Measurements from ENCODE around the gene ICAM3.
"Not testable (repeated sequence)": the region's sequence is repeated elsewhere in the genome, so short reads cannot be mapped to it uniquely, and the experiment has no call there.

The ICAM3 gene

GRCh38 chr19:10339380-10339960, at the start of gene ICAM3:
ICAM3 (minus strand) TSS chr19:10339624; CDS start chr19:10339614, 10 bp downstream.
- peak; percentile 65 for DNase-seq

GRCh38 chr19:10388957-10389356, 49.5 kb upstream of the ICAM3 start:
- peak; percentile 89 for DNase-seq

- DNase-seq: no peak
Measured at GRCh38 chr19:10384580-10384979, 45.2 kb upstream of the ICAM3 start.

- DNase-seq: not testable (repeated sequence)
Measured at GRCh38 chr19:10383223-10383499, 43.7 kb upstream of the ICAM3 start.

GRCh38 chr19:10380313-10381102, 41.1 kb upstream of the ICAM3 start, which contains the start of gene TYK2:
TYK2 (minus strand) TSS chr19:10380572; CDS start chr19:10378406, 2,166 bp downstream.
- peak; percentile 96 for DNase-seq

- DNase-seq: no peak
Measured at GRCh38 chr19:10379880-10380312, 40.5 kb upstream of the ICAM3 start.

- DNase-seq: no peak
Measured at GRCh38 chr19:10378124-10378523, 38.7 kb upstream of the ICAM3 start.

GRCh38 chr19:10377140-10377640, 37.8 kb upstream of the ICAM3 start:
- not testable (repeated sequence) for DNase-seq

GRCh38 chr19:10374931-10375330, 35.5 kb upstream of the ICAM3 start:
- DNase-seq: no peak

- no peak for DNase-seq
Measured at GRCh38 chr19:10372690-10373089, 33.3 kb upstream of the ICAM3 start.

GRCh38 chr19:10368101-10368803, 28.8 kb upstream of the ICAM3 start:
- no peak for DNase-seq

GRCh38 chr19:10366950-10367512, 27.6 kb upstream of the ICAM3 start:
- not testable (repeated sequence) for DNase-seq

- DNase-seq: no peak
Measured at GRCh38 chr19:10365518-10365917, 26.1 kb upstream of the ICAM3 start.

- no peak for DNase-seq
Measured at GRCh38 chr19:10364644-10365043, 25.2 kb upstream of the ICAM3 start.

GRCh38 chr19:10363789-10364281, 24.4 kb upstream of the ICAM3 start:
- no peak for DNase-seq

GRCh38 chr19:10362259-10362658, 22.8 kb upstream of the ICAM3 start:
- no peak for DNase-seq

GRCh38 chr19:10361569-10362011, 22.2 kb upstream of the ICAM3 start:
- DNase-seq: no peak

GRCh38 chr19:10356431-10356830, 17.0 kb upstream of the ICAM3 start:
- no peak for DNase-seq

- peak; percentile 54 for DNase-seq
Measured at GRCh38 chr19:10353793-10354391, 14.5 kb upstream of the ICAM3 start.

- DNase-seq: no peak
Measured at GRCh38 chr19:10352764-10353671, 13.6 kb upstream of the ICAM3 start.

GRCh38 chr19:10346509-10346908, 7.1 kb upstream of the ICAM3 start:
- no peak for DNase-seq

GRCh38 chr19:10344780-10345179, 5.4 kb upstream of the ICAM3 start:
- no peak for DNase-seq
